ENCODE results near the gene ILRUN. TPM values are rescaled to one million over a fixed set of nuclear protein-coding genes. Genes with fewer than 3 reads are reported as not detected.

The ILRUN gene
- total RNA-seq (2021; fragmentation: NEBNext Ultra II Directional; extraction: Animal tissue kit (Norgen Biotek cat#: 25700)) (81.2 TPM in 2 replicates), polyA plus RNA-seq (2011; rRNA removed) (35.4 and 39.2 TPM in 2 replicates), polyA minus RNA-seq (2011; rRNA and poly(A)+ RNA removed) (88.2 and 92.7 TPM in 2 replicates)
- 38.4 TPM for polyA plus RNA-seq (2011; cell fraction: cytosol; rRNA removed)
- polyA plus RNA-seq (2011; cell fraction: nucleus; rRNA removed), result 25.5 TPM
- 58.2 to 69.1 TPM (median 62.5 TPM) in 4 replicates for polyA plus RNA-seq (2012, experiment 1 of 2)
- 64.3 TPM for polyA plus RNA-seq (2012, experiment 2 of 2)
- 34.8 TPM for polyA plus RNA-seq (2013, experiment 1 of 2)
- polyA plus RNA-seq (2013, experiment 2 of 2), result 39.2 TPM
- 44.1 TPM for polyA minus RNA-seq (2011; cell fraction: cytosol; rRNA and poly(A)+ RNA removed)
- polyA minus RNA-seq (2011; cell fraction: nucleus; rRNA and poly(A)+ RNA removed), result 25.4 TPM
- long read RNA-seq, experiment 1, full-length matches to known transcripts, result 3 of 36 reads
- long read RNA-seq, experiment 1, partial matches to known transcripts, result 1 of 36 reads
- long read RNA-seq, experiment 1, other reads (novel, unspliced or antisense), result 32 of 36 reads
- long read RNA-seq, experiment 2, full-length matches to known transcripts, result 1 of 6 reads
- long read RNA-seq, experiment 2, partial matches to known transcripts, result 3 of 6 reads
- long read RNA-seq, experiment 2, other reads (novel, unspliced or antisense), result 2 of 6 reads

GRCh38 chr6:34696739-34697543 is at the start of gene ILRUN:
Gene ILRUN (minus strand): TSS chr6:34696767. CDS start chr6:34696603, 164 bp downstream.
- Histone ChIP-seq H3K9me3 (ENCODE audit: insufficient read depth in 2 of 2, low read depth in 1 of 2, low read length in 1 of 2) (no peaks in the 10 kb centered on the region), H3K56ac (replicated peaks; ENCODE audit: insufficient read length, low read depth, low read length) (peak within 1 kb of the TSS; percentile 73), H2AFZ (ENCODE audit: low read length) (peak within 1 kb of the TSS; percentile 98), H2BK15ac (ENCODE audit: low read length) (0 out of 2 replicates have a peak within 1 kb of the TSS, but pooled peaks have one; percentile 31), H2BK12ac (ENCODE audit: low read depth, low read length) (no peak within 1 kb of the TSS), H3K79me1 (ENCODE audit: low read depth, low read length) (peaks cover 7% of the 10 kb centered on the region; the same call in 1 of the 2 replicates), H3K18ac (ENCODE audit: extremely low read depth, low read length) (peak within 1 kb of the TSS; percentile 71), H3K4me1 (replicated peaks in 1 of 4; ENCODE audit: control insufficient read depth in 3 of 4, insufficient read depth in 4 of 4, low read length in 3 of 4) (peaks cover 0 to 7% (median under 1%) of the 10 kb centered on the region in 4 experiments; a peak in 3 of 7 replicates), H3K27me3 (replicated peaks in 1 of 4; ENCODE audit: control insufficient read depth in 3 of 4, extremely low read depth in 1 of 4, insufficient read depth in 3 of 4, low read length in 3 of 4) (no peaks in the 10 kb centered on the region), H3K4me3 (ENCODE audit: extremely low read depth in 1 of 4, insufficient read depth in 2 of 4, low read depth in 3 of 4, low read length in 4 of 4) (peak within 1 kb of the TSS; percentile 85 to 96 (median 88)), H4K20me1 (replicated peaks in 1 of 2; ENCODE audit: control insufficient read depth in 1 of 2, insufficient read depth in 2 of 2, low read length in 2 of 2) (peaks cover 0 to 11% of the 10 kb centered on the region in 2 experiments), H2BK20ac (ENCODE audit: low read length) (no peak within 1 kb of the TSS), H3K4me2 (ENCODE audit: insufficient read depth in 1 of 2, low read depth in 2 of 2, low read length in 2 of 2) (peak within 1 kb of the TSS; percentile 63 to 92), H2BK5ac (ENCODE audit: low read depth, low read length) (peak within 1 kb of the TSS; percentile 75; the same call in 1 of the 2 replicates), H3K36me3 (ENCODE audit: control insufficient read depth in 2 of 4, insufficient read depth in 4 of 4, low read length in 3 of 4) (no peaks in the 10 kb centered on the region), H3K79me2 (ENCODE audit: control insufficient read depth in 1 of 2, insufficient read depth in 2 of 2, low read length in 2 of 2) (peaks cover 8 to 45% of the 10 kb centered on the region in 2 experiments; a peak in 3 of 4 replicates), H4K8ac (ENCODE audit: extremely low read depth, insufficient read depth, low read length) (peak within 1 kb of the TSS; percentile 91), H4K5ac (ENCODE audit: insufficient read length, low read depth, low read length) (peak within 1 kb of the TSS; percentile 39), H3K14ac (ENCODE audit: insufficient read length) (no peak within 1 kb of the TSS), H3K27ac (ENCODE audit: low read depth, low read length) (peak within 1 kb of the TSS; percentile 47), H2BK120ac (replicated peaks; ENCODE audit: low read depth, low read length) (no peak within 1 kb of the TSS), H3K4ac (replicated peaks; ENCODE audit: insufficient read length, low read depth, low read length) (peak within 1 kb of the TSS; percentile 32), H2AK5ac (ENCODE audit: low read depth, low read length) (no peak within 1 kb of the TSS), H3K23me2 (ENCODE audit: low read depth, low read length) (peaks cover 11% of the 10 kb centered on the region), H4K91ac (replicated peaks; ENCODE audit: insufficient read length, low read length) (no peak within 1 kb of the TSS), H3K23ac (ENCODE audit: insufficient read length) (no peak within 1 kb of the TSS), H3K9ac (replicated peaks in 1 of 4; ENCODE audit: extremely low read depth in 1 of 4, low read depth in 3 of 4, low read length in 3 of 4) (peak within 1 kb of the TSS; percentile 55 to 83 (median 83))
- FAIRE-seq, result no peak
- CTCF ChIA-PET (ENCODE audit: partially characterized antibody), result interaction anchor here (1.2 kb wide), 1 partner anchor 30 kb away, joined by 3 read pairs; no protein-coding TSS in a partner anchor
- 21% methylated on average over 31 of the region's 49 CpGs; no CpG with 5 or more reads in 1 of the 2 experiments for WGBS, 2 experiments (ENCODE audit: extremely low coverage in 1 of 2, insufficient coverage in 1 of 2, insufficient read length in 1 of 2, insufficient replicate concordance in 2 of 2, low coverage in 1 of 2, low lambda C conversion rate in 2 of 2, missing lambda C conversion rate in 1 of 2)
- POLR2A ChIA-PET (ENCODE audit: partially characterized antibody), result interaction anchor here (0.9 to 1.4 kb wide), 5 partner anchors 23 to 448 kb away, joined by 3 read pairs; partner anchors contain the start of genes SMIM29, SNRPC and TAF11
- DNase-seq (ENCODE audit: low read depth in 1 of 2, low spot score in 2 of 2), result peak; percentile 65 to 98
- TF ChIP-seq SRF (IDR thresholded peaks at IDR 0.05; ENCODE audit: low read depth, low read length), result no peak
- TF ChIP-seq CBX5 (IDR thresholded peaks at IDR 0.05; ENCODE audit: low read depth, low read length), result no peak
- TF ChIP-seq TEAD4 (IDR thresholded peaks at IDR 0.05; ENCODE audit: low read depth, low read length), result no peak
- TF ChIP-seq TAF7 (optimal IDR thresholded peaks at IDR 0.05; ENCODE audit: borderline replicate concordance, low read depth, low read length), result no peak
- TF ChIP-seq SIX5 (IDR thresholded peaks at IDR 0.05; ENCODE audit: low read depth, low read length), result no peak
- no peak for TF ChIP-seq KDM5A (IDR thresholded peaks at IDR 0.05; ENCODE audit: low read length)
- no peak for TF ChIP-seq BCL11A (IDR thresholded peaks at IDR 0.05; ENCODE audit: low read depth in 2 of 2, low read length in 2 of 2)
- TF ChIP-seq CREB1 (IDR thresholded peaks at IDR 0.05), result peak; percentile 99
- TF ChIP-seq SUZ12 (IDR thresholded peaks at IDR 0.05; ENCODE audit: low read length), result no peak
